ENCODE measurements around the gene LRRFIP2.
"Not testable (repeated sequence)": the region's sequence is repeated elsewhere in the genome, so short reads cannot be mapped to it uniquely, and the experiment has no call there.

- not testable (repeated sequence) for TF ChIP-seq CTCF, POLR2A, POLR2AphosphoS5 (IDR thresholded peaks at IDR 0.05)
These were observed 31.7 kb upstream of the LRRFIP2 start for GRCh38 chr3:37206041-37206440.
